Type B pancreatic cell (in vitro differentiated cells): Measurements from ENCODE around the gene ZBTB39. TPM values are rescaled to one million over a fixed set of nuclear protein-coding genes. Genes with fewer than 3 reads are reported as not detected.

ENCODE experiments used
- DNase-seq: peaks from one replicate; pipeline ENCODE4 v3.0.0; 2021; ENCODE audit warnings: mixed read lengths; ENCODE audit not compliant: unreplicated experiment; ENCODE audit errors: extremely low spot score
- H3K27ac Mint-ChIP-seq: 2 replicates; pipeline ENCODE4 v1.8.0; 2021; ENCODE audit warnings: mild to moderate bottlenecking, mixed read lengths
- H3K27me3 Mint-ChIP-seq: 2 replicates; pipeline ENCODE4 v1.8.0; 2021; ENCODE audit warnings: mixed read lengths
- H3K36me3 Mint-ChIP-seq: 2 replicates; pipeline ENCODE4 v1.8.0; 2021; ENCODE audit warnings: mixed read lengths
- H3K4me1 Mint-ChIP-seq: one replicate; pipeline ENCODE4 v1.8.0; 2021; ENCODE audit warnings: mixed read lengths; ENCODE audit not compliant: unreplicated experiment
- H3K4me3 Mint-ChIP-seq: 2 replicates; pipeline ENCODE4 v1.8.0; 2021; ENCODE audit warnings: mild to moderate bottlenecking, mixed read lengths
- H3K9me3 Mint-ChIP-seq: 2 replicates; pipeline ENCODE4 v1.8.0; 2021; ENCODE audit warnings: mixed read lengths
- CTCF ChIP-seq: fragments of 200-600 bp; sonication (generic); conservative IDR thresholded peaks from 2 replicates; pipeline ENCODE4 v1.5.0; 2021; ENCODE audit warnings: antibody characterized with exemption, mild to moderate bottlenecking
- total RNA-seq: library from RNA; stranded (reverse); gene quantifications from 2 replicates; pipeline ENCODE4 v1.2.1, GENCODE V29; 2021; ENCODE audit warnings: low replicate concordance

The ZBTB39 gene
- total RNA-seq, 1 donor from 2014 or later = 18.1 TPM

- Mint-ChIP-seq H3K9me3 (no peaks in the 10 kb centered on the region), H3K36me3 (peaks cover 22% of the 10 kb centered on the region), H3K4me1 (peaks cover 23% of the 10 kb centered on the region), H3K27ac (no peak overlapping the region), H3K27me3 (no peaks in the 10 kb centered on the region), H3K4me3 (no peak overlapping the region)
- no peak for DNase-seq
- no peak for TF ChIP-seq CTCF
Observed at GRCh38 chr12:57003395-57003794, 3.0 kb downstream of the ZBTB39 start.

GRCh38 chr12:57001448-57001906 is 4.9 kb downstream of the ZBTB39 start:
- TF ChIP-seq CTCF = peak; percentile 81

GRCh38 chr12:57000393-57000792 is 6.0 kb downstream of the ZBTB39 start:
- no peaks in the 10 kb centered on the region for H3K9me3 Mint-ChIP-seq
- no peak for DNase-seq
- H3K36me3 Mint-ChIP-seq = peaks cover 29% of the 10 kb centered on the region
- H3K4me1 Mint-ChIP-seq = peaks cover 23% of the 10 kb centered on the region
- no peaks in the 10 kb centered on the region for H3K27me3 Mint-ChIP-seq
- H3K4me3 Mint-ChIP-seq = no peak overlapping the region
- H3K27ac Mint-ChIP-seq = no peak overlapping the region
- TF ChIP-seq CTCF = no peak

More at GRCh38 chr12:57001448-57001906, 4.9 kb downstream of the ZBTB39 start:
- Mint-ChIP-seq H3K36me3 (peaks cover 23% of the 10 kb centered on the region), H3K27me3 (no peaks in the 10 kb centered on the region), H3K27ac (no peak overlapping the region), H3K9me3 (no peaks in the 10 kb centered on the region), H3K4me1 (peaks cover 24% of the 10 kb centered on the region), H3K4me3 (no peak overlapping the region)
- DNase-seq = peak; percentile 80

- Mint-ChIP-seq H3K4me3 (no peak overlapping the region), H3K27me3 (no peaks in the 10 kb centered on the region), H3K9me3 (no peaks in the 10 kb centered on the region), H3K36me3 (peaks cover 25% of the 10 kb centered on the region), H3K4me1 (peaks cover 16% of the 10 kb centered on the region), H3K27ac (no peak overlapping the region)
- no peak for TF ChIP-seq CTCF
- no peak for DNase-seq
Observed at GRCh38 chr12:56999456-56999855, 6.9 kb downstream of the ZBTB39 start.

GRCh38 chr12:56998981-56999380 is 7.4 kb downstream of the ZBTB39 start:
- Mint-ChIP-seq H3K4me1 (peaks cover 16% of the 10 kb centered on the region), H3K36me3 (peaks cover 20% of the 10 kb centered on the region), H3K4me3 (no peak overlapping the region), H3K27ac (no peak overlapping the region), H3K27me3 (no peaks in the 10 kb centered on the region), H3K9me3 (no peaks in the 10 kb centered on the region)
- DNase-seq = no peak
- no peak for TF ChIP-seq CTCF

- TF ChIP-seq CTCF = no peak
- Mint-ChIP-seq H3K27ac (no peak overlapping the region), H3K9me3 (no peaks in the 10 kb centered on the region), H3K27me3 (no peaks in the 10 kb centered on the region), H3K4me3 (no peak overlapping the region), H3K4me1 (peaks cover 16% of the 10 kb centered on the region), H3K36me3 (peaks cover 14% of the 10 kb centered on the region)
- DNase-seq = no peak
Observed at GRCh38 chr12:56998316-56998715, 8.0 kb downstream of the ZBTB39 start.
